NCI-H446 (cell line): ENCODE results near the gene DNAAF5.
"Not testable (repeated sequence)": the region's sequence is repeated elsewhere in the genome, so short reads cannot be mapped to it uniquely, and the experiment has no call there.

Experiments used
- DNase-seq, 2 experiments: peaks; one replicate each; lab custom pipeline; 2025; lab: John Stamatoyannopoulos, UW

Gene DNAAF5

GRCh38 chr7:747186-747585 lies 20.7 kb downstream of the DNAAF5 start:
- DNase-seq: no peak

GRCh38 chr7:748446-748845 lies 21.9 kb downstream of the DNAAF5 start:
- no peak for DNase-seq

- no peak for DNase-seq
These were observed 22.6 kb downstream of the DNAAF5 start for GRCh38 chr7:749140-749551.

DNA sequence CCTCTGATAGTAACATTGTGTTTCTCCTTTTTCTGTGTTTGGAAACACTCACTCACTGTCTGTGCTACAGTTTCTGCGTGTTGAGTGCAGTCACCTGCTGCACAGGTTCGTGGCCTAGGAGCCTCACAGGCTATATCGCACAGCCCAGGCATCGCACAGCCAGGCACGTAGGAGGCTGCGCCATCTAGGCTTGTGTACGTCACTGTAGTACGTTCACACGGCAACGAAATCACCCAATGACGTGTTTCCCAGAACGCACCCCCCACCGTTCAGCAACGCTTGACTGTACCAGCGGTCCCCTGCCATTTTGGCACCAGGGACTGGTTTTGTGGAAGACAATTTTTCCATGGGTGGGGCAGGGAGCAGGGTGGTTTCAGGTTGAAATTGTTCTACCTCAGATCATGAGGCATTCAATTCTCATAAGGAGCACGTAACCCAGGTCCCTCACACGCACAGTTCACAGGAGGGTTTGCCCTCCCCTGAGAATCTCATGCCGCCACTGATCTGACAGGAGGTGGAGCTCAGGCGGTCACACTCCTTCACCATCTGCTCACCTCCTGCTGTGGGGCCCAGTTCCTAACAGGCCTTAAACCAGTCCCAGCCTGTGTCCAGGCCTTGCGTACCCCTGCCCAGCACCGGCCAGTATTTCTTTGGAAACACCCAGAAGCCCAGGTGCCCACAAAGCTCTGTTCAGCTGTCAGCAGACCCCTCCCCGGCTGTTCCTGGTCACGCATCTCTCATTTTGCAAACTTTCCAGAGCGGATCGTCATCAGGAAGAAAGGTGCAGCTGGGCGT lies 23.8 kb downstream of the DNAAF5 start:
- DNase-seq: no peak

GRCh38 chr7:751826-752225 lies 25.3 kb downstream of the DNAAF5 start:
- DNase-seq: no peak

GRCh38 chr7:752256-752655 lies 25.8 kb downstream of the DNAAF5 start:
- DNase-seq: not testable (repeated sequence)

- DNase-seq: no peak
These were observed 26.7 kb downstream of the DNAAF5 start for GRCh38 chr7:753190-753589.

- DNase-seq: no peak
These were observed 28.3 kb downstream of the DNAAF5 start for GRCh38 chr7:754531-755412.

- no peak for DNase-seq
These were observed 28.9 kb downstream of the DNAAF5 start for GRCh38 chr7:755413-755805.

- DNase-seq: no peak
These were observed 29.9 kb downstream of the DNAAF5 start for GRCh38 chr7:756231-756927.

DNA sequence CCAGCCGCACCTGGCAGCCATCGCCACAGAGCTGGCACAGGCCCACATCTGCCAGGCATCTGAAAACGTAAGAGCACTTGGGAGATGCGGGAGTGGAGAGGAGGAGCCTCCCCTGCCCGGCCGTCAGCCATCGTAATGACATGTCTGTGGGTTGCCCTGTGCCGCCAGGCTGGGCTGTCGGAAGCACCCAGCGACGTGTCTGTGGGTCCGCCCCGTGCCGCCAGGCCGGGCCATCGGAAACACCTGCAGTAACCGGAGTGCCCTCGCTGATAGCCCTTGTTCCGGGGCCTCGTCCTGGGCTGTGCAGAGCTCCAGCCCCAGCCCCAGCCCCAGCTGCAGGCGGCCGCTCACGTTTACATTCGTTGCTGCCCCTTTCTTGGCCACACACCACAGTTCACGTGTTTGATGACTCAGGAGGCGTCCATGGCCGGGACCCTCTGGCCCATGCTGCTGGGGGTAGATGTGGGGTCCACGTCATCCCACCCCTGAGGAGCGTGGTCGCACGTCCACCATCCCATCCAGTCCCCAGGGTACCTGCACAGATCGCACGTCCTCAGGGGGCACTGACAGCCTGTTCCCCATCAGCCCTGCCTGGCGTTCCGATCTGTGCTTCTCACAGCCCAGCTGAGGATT lies 30.5 kb downstream of the DNAAF5 start:
- no peak for DNase-seq

- DNase-seq: no peak
These were observed 31.3 kb downstream of the DNAAF5 start for GRCh38 chr7:757741-758163.

DNA sequence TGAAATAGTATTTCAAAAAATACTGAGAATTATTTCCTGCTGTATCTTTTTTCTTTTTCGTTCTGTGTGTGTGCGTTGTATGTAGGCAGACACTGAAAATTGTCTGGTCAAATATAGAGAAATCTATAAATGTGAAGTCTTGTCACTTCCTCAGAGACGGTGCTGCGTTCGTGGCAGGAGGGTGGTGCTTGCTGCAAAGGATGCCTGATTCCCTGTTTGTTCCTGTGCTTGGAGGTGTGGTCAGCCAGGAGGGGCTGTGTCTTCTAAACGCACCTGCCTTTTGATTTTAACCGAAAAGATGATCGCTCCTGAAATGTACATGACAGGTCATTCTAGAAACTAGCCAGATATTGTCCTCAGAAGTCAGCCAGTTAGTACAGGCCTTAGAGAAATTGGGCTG lies 33.1 kb downstream of the DNAAF5 start:
- DNase-seq: no peak

- DNase-seq: no peak
These were observed 33.5 kb downstream of the DNAAF5 start for GRCh38 chr7:760006-760405.

DNA sequence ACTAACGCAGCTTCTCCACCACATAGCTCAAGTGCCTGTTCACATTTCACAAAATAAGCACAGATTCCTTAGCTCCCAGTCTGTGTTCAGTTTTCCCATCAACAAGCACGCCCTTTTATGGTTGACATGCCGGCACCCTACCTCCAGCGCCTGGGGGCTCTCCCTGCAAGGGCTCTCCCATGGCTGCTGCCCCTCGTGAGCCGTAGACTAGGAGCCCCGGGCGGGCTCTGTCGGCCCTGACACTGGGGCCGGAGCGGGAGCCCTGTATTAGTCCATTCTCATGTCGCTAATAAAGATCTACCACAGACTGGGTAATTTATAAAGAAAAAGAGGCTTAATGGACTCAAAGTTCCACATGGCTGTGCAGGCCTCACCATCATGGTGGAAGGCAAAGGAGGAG lies 34.6 kb downstream of the DNAAF5 start:
- no peak for DNase-seq

DNA sequence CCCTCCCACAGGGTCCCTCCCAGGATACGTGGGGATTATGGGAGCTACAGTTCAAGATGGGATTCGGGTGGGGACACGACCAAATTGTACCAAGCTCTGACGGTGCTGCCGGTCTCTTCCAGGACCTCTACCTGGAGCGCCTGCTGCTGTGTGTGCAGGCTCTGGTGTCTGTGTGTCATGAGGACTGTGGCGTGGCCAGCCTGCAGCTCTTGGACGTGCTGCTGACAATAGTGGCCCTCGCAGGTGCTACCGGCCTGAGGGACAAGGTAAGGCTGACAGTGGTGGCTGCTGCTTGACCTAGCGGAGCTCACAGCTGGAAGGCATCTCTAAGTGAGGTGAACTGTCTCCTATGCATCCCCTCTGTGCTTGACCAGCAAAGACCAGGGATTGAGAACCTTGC lies 35.1 kb downstream of the DNAAF5 start:
- DNase-seq: no peak

DNA sequence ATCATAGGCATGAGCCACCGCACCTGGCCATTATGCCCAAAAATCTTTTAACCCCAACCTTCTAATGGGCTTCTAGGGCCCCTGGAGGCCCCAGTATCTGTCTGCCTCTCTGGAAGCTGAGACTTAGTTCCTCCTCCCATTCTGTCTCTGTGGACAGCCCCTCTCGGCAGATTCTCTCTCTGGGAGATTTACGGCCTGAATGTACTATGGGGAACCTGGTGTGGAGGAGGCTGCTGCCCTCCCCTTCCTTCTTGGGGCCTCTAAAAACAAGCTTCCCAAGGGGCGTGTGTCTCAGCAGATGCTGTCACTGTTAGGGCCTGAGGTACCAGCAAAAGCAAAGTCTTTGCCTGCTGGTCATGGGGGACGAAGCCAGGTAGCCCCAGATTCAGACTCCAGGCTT lies 36.4 kb downstream of the DNAAF5 start:
- DNase-seq: no peak

GRCh38 chr7:763762-764161 lies 37.3 kb downstream of the DNAAF5 start:
- no peak for DNase-seq

GRCh38 chr7:765383-765782 lies 38.9 kb downstream of the DNAAF5 start:
- DNase-seq: no peak

DNA sequence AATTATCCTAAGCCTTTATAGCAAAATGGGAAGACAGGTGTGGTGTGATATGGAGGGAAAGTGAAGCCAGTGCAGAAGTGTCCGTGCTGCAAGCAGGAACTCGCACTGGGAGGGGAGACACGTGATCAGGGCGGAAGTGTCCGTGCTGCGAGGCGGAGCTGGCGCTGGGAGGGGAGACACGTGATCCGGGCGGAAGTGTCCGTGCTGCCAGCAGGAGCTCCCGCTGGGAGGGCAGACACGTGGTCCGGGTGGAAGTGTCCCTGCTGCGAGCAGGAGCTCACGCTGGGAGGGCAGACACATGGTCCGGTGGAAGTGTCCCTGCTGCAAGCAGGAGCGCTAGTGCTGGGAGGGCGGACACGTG lies 41.1 kb downstream of the DNAAF5 start:
- DNase-seq: no peak

- DNase-seq: no peak
These were observed 41.6 kb downstream of the DNAAF5 start for GRCh38 chr7:767941-768731.
